IPS-18c (cell line): ENCODE measurements around the gene NT5DC3.
"Not testable (repeated sequence)": the region's sequence is repeated elsewhere in the genome, so short reads cannot be mapped to it uniquely, and the experiment has no call there.

Experiments
- H3K4me3 ChIP-seq: 2 replicates; pipeline ENCODE4 v1.7.0; 2013; ENCODE audit warnings: low read depth, mild to moderate bottlenecking, low read length, moderate library complexity; ENCODE audit not compliant: insufficient read depth
- H3K9me3 ChIP-seq: one replicate; pipeline ENCODE4 v1.6.1; 2013; ENCODE audit warnings: mild to moderate bottlenecking, low read length, moderate library complexity; ENCODE audit not compliant: control insufficient read depth, insufficient read depth

NT5DC3 gene

GRCh38 chr12:103839103-103839502 lies 1.9 kb downstream of the NT5DC3 start:
- Histone ChIP-seq H3K9me3 (no peaks in the 10 kb centered on the region), H3K4me3 (no peak overlapping the region)

DNA sequence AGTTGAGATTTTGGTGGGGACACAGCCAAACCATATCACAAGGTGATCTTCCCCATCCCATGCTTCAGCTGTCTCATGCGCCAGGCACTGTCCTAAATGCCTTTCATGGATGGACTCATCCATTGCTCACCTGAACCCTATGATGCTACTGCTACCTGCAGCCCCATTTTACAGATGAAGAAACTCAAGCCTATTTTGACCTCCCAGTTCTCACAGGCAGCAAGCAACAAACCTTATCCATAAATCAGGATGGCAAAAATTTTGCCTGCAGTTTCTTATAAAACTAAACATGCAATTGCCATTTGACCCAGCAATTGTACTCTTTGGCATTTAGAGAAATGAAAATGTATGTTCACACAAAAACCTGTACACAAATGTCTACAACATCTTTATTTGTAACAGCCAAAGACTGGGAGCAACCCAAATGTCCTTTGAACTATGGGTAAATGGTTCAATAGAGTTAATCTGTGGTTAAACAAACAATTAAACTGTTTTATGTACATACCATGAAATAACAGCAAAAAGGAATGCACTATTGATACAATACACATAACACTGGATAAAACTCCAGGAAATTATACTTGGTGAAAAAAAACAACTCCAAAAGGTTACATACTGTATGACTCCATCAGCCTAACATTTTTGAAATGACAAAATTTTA lies 2.6 kb downstream of the NT5DC3 start:
- Histone ChIP-seq H3K4me3 (no peak overlapping the region), H3K9me3 (no peaks in the 10 kb centered on the region)

DNA sequence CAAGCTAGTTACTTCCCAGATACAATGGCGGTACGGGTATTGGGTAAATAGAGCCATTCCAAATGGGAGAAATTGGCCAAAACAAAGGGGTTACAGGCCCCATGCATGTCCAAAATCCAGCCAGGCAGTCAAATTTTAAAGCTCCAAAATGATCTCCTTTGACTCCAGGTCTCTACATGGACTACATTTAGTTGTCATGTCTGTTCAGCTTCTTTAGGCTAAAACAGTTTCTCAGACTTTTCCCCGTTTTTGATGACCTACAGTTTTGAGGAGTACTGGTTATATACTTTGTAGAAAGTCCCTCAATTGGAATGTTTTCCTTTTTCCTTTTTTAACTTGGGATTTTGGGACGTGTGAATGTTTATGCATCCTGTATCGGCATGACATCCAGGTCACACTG lies 4.7 kb downstream of the NT5DC3 start:
- Histone ChIP-seq H3K9me3 (no peaks in the 10 kb centered on the region), H3K4me3 (no peak overlapping the region)

DNA sequence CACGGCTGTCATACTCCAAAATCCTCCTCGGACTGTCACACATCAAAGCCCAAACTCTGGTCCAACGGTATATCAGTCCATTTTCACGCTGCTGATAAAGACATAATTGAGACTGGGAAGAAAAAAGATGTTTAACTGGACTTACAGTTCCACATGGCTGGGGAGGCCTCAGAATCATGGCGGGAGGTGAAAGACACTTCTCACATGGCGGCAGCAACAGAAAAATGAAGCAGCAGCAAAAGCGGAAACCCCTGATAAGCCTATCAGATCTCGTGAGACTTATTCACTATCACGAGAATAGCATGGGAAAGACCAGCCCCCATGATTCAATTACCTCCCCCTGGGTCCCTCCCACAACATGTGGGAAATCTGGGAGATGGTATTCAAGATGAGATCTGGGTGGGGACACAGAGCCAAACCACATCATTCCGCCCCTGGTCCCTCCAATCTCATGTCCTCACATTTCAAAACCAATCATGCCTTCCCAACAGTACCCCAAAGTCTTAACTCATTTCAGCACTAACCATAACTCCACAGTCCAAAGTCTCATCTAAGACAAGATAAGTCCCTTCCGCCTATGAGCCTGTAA lies 5.2 kb downstream of the NT5DC3 start:
- not testable (repeated sequence) for H3K9me3 ChIP-seq, H3K4me3 ChIP-seq

- Histone ChIP-seq H3K4me3 (no peak overlapping the region), H3K9me3 (no peaks in the 10 kb centered on the region)
Measured at GRCh38 chr12:103834942-103835341, 6.1 kb downstream of the NT5DC3 start.

DNA sequence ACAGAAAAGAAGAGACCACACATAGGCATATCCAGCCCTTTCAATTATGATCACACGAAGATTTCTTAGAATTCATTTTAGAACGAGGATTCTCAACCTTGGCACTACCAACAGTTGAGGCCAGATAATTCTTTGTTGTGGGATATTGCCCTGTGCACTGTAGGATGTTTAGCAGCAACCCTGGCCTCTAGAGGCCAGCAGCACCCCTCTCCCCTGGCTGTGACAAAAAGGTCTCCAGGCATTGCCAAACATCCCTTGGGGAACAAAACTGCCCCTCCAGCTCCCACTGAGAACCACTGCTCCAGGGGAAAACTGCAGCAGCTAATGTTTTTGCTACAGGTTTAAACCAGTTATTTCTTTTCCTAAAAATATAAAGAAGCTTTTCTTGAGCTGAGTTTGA lies 7.1 kb downstream of the NT5DC3 start:
- H3K4me3 ChIP-seq, result no peak overlapping the region
- H3K9me3 ChIP-seq, result no peaks in the 10 kb centered on the region

DNA sequence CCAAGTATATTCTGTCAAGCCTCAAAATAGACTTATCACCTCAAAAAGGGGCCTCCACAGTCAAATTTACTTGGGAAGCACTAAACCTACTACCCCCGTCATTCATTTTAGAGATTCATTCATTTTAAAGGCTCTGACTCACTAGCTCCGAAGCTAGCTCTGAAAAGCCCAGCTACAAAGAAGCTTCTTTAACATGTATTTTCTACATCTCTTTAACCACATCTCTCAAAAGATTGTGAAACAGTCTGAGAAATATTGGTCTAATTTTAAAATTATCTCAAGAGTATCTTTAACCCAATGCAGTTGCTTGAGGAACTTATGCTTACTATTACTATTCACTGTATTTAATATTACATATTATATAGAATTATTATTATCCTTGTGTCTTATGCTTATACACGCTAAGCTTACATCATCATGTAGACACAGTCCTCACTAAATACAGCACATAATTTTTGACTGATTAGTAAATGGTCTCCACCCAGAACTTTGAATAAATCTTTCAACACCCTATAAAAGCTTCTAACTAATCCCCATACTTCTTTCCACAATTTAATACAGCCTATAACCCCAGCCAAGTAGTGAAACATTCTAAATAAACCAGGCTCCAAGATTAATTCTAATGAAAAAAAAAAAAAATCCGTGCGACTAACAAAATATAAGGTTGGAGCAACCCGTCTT lies 7.8 kb downstream of the NT5DC3 start:
- no peak overlapping the region for H3K4me3 ChIP-seq
- no peaks in the 10 kb centered on the region for H3K9me3 ChIP-seq

GRCh38 chr12:103832048-103832997 lies 8.7 kb downstream of the NT5DC3 start:
- H3K4me3 ChIP-seq, result no peak overlapping the region
- no peaks in the 10 kb centered on the region for H3K9me3 ChIP-seq

DNA sequence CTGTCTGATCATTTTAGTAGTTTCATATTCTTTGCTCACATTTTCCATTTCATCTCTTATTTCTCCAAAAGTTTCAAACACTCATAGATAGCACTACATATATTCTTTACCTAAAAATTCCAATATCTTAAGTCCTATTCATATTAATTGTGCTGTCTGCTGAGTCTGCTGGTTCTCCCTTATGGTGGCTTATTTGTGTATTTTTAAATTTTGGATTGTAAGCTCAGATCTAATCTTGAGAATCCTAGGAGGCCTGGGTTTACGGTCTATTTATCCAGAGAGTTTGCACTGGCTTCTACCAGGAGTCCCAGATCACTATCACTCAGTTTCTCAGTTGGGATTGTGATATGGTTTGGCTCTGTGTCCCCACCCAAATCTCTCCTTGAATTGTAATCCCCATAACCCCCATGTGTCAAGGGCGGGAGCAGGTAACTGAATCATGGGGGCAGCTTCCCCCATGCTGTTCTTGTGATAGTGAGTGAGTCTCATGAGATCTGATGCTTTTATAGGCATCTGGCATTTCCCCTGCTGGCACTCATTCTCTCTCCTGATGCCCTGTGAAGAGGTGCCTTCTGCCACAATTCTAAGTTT lies 10.2 kb downstream of the NT5DC3 start:
- Histone ChIP-seq H3K4me3 (no peak overlapping the region), H3K9me3 (no peaks in the 10 kb centered on the region)

- Histone ChIP-seq H3K9me3 (no peaks in the 10 kb centered on the region), H3K4me3 (no peak overlapping the region)
Measured at GRCh38 chr12:103830025-103830725, 10.9 kb downstream of the NT5DC3 start.

DNA sequence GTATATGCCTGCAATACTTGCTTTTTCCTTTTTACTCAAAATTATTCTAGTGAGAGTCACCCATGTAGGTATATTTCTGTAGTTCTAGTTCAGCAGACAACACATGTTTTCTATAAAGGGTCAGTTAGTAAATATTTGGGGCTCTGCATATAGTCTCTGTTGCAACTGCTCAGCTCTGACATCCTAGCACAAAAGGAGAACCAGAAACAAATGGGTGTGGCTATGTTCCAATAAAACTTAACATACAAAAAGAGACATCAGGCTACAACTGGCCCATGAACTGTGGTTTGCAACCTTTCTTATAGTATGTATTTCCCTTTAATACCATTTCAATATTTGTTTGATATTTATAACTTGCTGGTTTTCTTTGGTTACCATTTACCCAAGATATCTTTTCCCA lies 11.9 kb downstream of the NT5DC3 start:
- no peaks in the 10 kb centered on the region for H3K9me3 ChIP-seq
- no peak overlapping the region for H3K4me3 ChIP-seq

DNA sequence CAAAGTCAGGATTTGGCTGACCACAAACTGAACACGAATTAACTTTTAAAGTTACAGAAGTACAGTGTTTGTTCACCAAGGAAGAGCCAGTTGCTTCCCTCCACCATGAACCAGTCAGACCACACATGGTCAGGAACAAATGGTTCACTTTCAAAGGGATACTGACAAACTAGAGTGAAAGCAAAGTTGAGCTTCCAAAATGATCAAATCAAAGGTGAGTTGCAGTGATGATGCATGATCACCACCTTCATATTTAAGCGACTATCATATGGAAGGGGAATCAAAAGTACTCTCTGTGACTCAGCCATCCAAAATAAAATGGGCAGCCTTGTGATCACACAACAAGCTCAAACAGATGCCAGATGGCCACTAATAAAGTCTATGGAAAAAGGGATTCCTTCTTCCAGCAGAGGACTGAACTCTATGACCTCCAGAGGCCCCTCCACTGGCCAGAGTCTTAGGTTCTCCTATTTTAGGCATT lies 13.1 kb downstream of the NT5DC3 start:
- H3K4me3 ChIP-seq, result no peak overlapping the region
- H3K9me3 ChIP-seq, result no peaks in the 10 kb centered on the region

DNA sequence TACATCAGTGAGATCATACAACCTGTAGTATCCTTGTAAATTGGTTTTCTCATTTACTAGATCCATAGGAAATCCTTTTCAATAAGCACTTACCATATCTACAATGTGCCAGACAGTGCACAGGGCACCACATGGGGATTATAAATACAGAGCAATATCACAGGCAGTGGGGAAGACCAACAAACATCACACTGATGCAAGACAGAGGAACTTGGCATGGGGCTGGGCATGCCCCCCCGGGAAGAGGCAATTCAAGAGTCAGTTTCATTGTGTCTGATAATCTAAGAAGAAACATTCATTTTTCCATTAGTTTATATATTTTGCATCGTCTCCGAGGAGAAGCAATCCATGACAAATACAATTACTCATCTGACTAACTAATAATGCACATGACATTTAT lies 16.2 kb downstream of the NT5DC3 start:
- Histone ChIP-seq H3K9me3 (no peaks in the 10 kb centered on the region), H3K4me3 (no peak overlapping the region)

DNA sequence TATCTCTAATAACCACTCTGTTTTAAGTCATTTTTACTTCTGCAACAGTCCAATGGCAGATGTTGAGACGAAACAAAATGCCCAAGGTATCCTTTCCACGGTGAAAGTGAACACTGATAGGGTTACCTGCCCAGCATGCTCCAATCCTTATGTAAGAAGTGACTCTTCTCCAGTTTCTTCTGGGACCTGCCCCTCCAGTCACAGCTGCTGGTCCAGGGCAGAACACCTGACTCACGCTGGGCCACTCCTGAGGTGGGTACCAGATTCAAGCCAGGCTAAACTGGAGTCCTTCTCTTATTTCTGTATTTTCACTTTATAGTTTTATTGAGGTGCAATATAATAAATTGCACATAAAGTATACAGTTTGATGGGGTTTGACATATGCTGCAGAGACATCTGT lies 16.7 kb downstream of the NT5DC3 start:
- Histone ChIP-seq H3K4me3 (no peak overlapping the region), H3K9me3 (no peaks in the 10 kb centered on the region)

- no peak overlapping the region for H3K4me3 ChIP-seq
Measured at GRCh38 chr12:103823871-103824270, 17.2 kb downstream of the NT5DC3 start.

GRCh38 chr12:103821773-103822172 lies 19.3 kb downstream of the NT5DC3 start:
- Histone ChIP-seq H3K4me3 (no peak overlapping the region), H3K9me3 (no peaks in the 10 kb centered on the region)

More at GRCh38 chr12:103823871-103824270, 17.2 kb downstream of the NT5DC3 start:
- no peaks in the 10 kb centered on the region for H3K9me3 ChIP-seq
